GM18867 (cell line): Measurements from ENCODE around the gene AIRE.

Source experiments
- ATAC-seq: cut with Tn5 transposase; IDR thresholded peaks from one replicate; pipeline ENCODE4 v1.9.1; 2021; ENCODE audit warnings: mild to moderate bottlenecking, moderate library complexity; ENCODE audit not compliant: unreplicated experiment

The AIRE gene

DNA sequence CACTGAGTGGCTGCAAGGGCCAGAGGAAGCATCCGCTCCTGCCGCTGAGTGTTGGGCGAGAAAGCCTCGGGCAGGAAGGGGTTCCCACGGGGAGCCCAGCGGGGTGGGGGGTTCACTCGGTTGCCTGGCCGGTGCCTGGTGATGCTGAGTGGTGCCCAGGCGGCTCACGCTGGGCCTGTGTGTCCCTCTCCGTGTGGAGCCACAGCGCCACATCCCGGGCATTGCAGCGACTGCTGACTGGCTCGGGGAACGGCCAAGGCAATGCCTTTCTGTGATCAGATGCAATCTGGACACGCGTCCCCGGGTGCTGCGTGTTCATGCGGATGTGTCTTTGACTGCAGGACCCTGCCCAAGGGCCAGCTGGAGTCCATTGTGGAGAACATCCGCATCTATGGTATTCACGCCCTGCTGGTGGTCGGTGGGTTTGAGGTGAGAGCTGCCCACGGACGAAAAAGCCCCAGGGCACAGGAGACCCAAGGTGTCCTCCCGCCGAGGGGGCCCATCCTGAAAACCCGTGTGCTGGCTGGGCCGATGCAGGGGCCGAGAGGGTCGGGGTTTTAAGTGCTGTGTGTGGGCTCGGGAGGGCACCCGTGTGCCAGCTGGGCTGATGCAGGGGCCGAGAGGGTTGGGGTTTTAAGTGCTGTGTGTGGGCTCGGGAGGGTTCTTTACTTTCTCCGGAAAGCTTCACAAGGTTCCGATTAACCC, 37.1 kb downstream of the AIRE start:
- ATAC-seq = no peak

DNA sequence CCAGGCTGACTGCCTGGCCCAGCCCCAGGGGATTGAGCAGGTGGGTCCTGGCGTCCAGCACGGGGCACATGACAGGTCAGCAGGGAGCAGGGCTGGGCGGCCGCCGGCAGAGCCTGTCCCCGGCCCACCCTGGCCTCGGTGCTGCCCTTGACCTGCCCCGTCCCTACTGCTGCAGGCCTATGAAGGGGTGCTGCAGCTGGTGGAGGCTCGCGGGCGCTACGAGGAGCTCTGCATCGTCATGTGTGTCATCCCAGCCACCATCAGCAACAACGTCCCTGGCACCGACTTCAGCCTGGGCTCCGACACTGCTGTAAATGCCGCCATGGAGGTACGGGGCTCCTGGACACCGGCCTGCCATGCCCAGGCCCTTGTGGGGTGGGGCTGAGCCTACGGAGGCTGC, 37.9 kb downstream of the AIRE start:
- no peak for ATAC-seq

GRCh38 chr21:44324106-44324853, 38.6 kb downstream of the AIRE start:
- ATAC-seq = no peak

GRCh38 chr21:44324854-44325107, 39.1 kb downstream of the AIRE start:
- no peak for ATAC-seq

DNA sequence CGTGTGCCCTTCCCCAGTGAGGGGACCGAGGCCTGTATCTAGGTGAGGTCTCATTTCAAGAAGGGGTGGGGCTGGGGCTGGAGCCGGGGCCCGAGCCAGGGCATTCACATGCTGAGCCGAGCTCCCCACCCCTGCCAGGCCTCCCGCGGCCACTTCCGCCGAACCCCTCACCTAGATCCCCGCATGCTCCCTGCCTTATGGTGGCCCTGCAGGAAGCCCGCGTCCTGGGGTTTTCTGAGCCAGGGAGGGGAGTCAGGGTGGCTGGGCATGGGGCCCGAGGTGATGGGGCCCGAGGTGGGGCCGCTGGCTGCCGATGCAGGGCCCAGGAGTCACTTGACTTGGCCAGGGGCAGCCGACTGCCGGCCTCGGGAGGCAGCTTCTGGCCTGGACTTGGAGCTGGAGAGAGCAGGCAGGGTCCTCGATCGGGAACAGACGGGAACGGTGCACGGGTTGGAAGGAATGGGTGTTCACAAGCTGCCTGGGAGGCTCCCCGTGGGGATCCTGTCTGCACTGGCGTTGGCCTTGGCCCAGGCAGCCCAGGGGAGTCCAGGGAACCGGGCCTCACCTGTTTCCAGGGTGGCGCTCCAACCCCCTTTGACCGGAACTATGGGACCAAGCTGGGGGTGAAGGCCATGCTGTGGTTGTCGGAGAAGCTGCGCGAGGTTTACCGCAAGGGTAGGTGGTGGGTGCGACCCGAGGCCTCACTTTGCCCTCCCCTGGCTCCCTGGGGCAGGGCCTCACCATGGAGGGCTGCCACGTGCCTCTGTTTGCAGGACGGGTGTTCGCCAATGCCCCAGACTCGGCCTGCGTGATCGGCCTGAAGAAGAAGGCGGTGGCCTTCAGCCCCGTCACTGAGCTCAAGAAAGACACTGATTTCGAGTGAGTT, 40.0 kb downstream of the AIRE start:
- no peak for ATAC-seq

GRCh38 chr21:44326272-44326647, 40.6 kb downstream of the AIRE start:
- ATAC-seq = no peak

- ATAC-seq = no peak
Observed at GRCh38 chr21:44326716-44327602, 41.3 kb downstream of the AIRE start.

GRCh38 chr21:44327603-44327974, 41.9 kb downstream of the AIRE start:
- no peak for ATAC-seq

GRCh38 chr21:44328242-44328895, 42.7 kb downstream of the AIRE start:
- no peak for ATAC-seq

DNA sequence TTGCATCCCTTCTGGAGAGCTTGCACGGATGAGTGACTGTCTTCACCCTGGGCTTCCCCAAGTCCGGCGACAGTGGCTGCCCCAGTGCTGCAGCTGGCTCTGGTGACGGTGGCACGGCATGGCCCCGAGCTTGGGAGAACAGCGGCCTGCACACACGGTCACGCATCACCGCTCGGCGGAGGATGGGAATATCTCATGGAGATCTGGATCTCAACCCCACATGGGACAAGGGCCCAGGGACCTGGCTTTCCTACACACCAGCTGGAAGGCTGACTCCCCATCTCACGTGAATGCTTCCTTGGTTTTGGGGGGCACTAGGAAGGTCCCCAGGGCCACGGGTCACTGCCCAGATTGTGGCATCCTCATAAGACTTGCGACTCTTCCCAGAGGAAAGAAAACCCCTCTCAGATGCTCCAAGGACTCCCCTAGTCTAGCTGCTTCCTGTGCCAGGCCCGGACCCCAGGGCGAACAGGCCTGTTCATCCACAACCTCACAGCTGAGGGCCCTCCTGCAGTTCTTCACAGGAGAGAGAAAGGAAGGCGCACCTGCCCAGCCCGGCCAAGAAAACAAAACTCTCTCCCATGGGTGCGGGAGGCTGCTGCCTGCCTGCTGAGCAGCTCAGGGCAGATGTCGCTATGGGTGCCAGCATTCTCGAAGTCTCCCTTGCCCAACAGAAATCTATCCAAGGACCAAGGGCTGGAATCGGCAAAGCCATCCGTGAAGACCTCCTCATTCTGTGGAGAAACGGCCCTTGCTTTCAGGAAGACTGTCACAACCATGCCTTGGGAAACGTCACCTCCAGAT, 43.6 kb downstream of the AIRE start:
- no peak for ATAC-seq

- ATAC-seq = no peak
Observed at GRCh38 chr21:44329971-44330681, 44.5 kb downstream of the AIRE start.

DNA sequence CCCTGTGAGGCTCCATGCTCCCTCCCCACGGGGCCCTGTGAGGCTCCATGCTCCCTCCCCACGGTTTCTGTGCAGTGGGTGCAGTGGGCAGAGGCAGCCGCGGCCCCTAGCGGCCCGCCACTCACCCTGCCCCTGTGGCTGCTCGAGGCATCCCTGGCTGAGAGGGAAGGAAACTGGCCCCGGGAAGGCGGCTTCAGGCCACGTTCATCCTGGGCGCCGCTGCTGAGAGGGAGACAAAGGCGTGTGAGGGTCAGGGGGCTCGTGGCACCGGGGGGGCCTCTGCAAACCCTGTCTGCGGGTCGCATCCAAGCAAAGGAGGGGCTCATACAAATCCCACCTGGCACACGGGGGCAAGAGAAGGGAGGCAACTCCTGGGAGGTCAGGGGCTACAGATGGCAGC, 45.0 kb downstream of the AIRE start:
- ATAC-seq = no peak

- no peak for ATAC-seq
Observed at GRCh38 chr21:44331209-44331608, 45.5 kb downstream of the AIRE start.

DNA sequence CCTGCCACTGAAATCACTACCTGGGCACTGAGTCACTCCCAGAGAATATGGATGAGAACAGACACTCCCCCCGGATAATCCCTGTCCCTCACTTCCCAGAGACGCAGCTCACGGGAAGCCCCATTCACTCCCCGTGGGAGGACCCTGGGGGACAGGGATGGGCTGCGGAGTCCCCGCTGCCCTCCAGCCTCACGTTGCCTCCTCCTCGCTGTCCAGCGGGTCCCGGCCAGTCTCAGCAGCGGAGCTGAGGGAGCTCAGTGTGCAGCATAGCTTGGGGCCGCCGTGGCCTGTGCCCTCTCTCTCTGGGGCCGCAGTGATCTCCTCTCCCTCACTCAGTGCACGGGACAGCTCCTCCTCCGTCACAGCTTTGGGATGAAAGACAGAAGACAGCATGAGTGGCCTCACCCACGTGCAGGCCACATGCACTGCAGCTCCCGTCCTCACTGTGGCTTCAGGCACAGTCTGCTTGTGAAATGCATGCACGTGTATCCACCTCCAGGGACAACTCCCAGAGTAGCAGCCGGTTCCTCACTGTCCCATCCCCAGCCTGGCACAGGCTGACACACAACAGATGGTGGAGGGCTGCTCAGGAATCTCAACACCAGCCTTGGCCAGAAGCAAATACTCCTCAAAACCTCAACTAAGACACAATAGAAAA, 46.1 kb downstream of the AIRE start:
- ATAC-seq = no peak

GRCh38 chr21:44332383-44332782, 46.7 kb downstream of the AIRE start:
- ATAC-seq = no peak

DNA sequence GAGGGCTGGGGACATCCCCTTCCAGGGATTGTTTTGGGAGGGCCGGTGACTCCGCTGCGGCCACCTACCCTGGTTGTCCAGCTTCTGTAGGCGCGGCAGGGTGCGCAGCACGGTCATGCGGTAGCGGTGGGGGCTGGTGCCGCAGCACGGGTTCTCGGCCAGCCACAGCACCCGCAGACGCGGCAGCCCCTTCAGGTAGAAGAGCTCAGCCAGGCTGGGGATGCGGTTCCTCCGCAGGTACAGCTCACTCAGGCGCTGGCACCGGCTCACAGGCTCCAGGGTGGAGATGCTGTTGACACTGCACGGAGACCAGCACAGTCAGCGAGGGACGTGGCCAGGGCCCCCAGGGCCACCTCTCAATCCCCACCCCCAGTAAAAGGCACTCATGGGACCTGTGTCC, 47.3 kb downstream of the AIRE start:
- ATAC-seq = no peak

DNA sequence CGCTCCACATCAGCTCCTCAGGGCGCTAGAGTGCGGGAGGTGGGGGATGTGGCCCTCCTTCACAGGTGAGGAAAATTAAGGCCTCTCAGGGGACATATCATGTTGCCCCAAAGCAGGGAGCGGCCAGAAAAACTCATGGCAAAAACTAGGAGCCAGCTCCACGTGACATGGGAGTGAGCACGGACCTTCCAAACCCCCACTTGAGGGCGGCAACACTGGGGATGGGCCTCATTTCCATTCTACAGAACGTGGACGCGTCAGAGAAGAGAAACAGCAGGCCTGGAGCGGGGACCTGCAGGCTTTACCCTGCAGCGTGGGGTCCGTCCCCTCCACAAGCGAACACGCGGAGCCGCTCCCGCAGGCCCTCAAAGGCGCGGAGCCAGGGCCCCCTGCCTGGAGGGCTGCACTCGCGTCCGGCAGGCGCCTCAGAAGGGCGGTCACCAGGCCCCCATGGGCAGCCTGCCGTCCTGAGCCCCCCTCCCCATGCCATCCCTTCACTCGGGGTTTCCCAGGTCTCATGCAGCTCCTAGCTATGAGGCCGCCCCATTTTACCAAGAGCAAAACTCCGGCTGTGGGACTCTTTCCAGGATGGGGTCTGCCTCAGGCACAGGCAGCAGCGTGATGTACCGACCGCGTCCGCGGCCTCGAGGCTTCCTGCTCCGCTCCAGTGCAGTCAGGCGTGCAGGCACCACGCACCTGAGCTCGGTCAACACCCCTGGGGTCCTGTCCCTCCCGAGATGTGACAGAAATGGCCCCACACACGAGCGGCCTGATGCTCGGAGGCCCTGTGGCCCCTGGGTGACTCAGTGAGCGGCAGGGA, 48.0 kb downstream of the AIRE start:
- ATAC-seq = no peak
